GM23338 (cell line): ENCODE data around the gene TBCD. TPM values are rescaled to one million over a fixed set of nuclear protein-coding genes. Genes with fewer than 3 reads are reported as not detected.

Source experiments
- ATAC-seq: fragments of 200-7000 bp; cut with Tn5 transposase; 3 replicates; pipeline ENCODE4 v1.9.1; 2020
- DNase-seq: peaks from one replicate; pipeline ENCODE4 v3.0.0-alpha.2; 2015; ENCODE audit warnings: low spot score
- H2AFZ ChIP-seq: fragments of 200-600 bp; sonication (generic); 2 replicates; pipeline ENCODE4 v1.8.0; 2016; ENCODE audit warnings: antibody characterized with exemption, mild to moderate bottlenecking, moderate library complexity
- H3F3A ChIP-seq: fragments of 200-600 bp; sonication (generic); replicated peaks from 2 replicates; pipeline ENCODE4 v1.8.0; 2017; ENCODE audit warnings: antibody characterized with exemption, mixed run types, low read depth
- H3K27ac ChIP-seq: fragments of 200-600 bp; sonication (generic); 2 replicates; pipeline ENCODE4 v1.6.1; 2016; ENCODE audit warnings: low read depth
- H3K27me3 ChIP-seq: fragments of 200-600 bp; sonication (generic); 2 replicates; pipeline ENCODE4 v1.8.0; 2016; ENCODE audit warnings: mild to moderate bottlenecking, mixed run types, moderate library complexity; ENCODE audit not compliant: insufficient read depth
- H3K36me3 ChIP-seq: fragments of 200-600 bp; sonication (generic); 2 replicates; pipeline ENCODE4 v1.8.0; 2016; ENCODE audit warnings: mild to moderate bottlenecking; ENCODE audit not compliant: insufficient read depth
- H3K4me1 ChIP-seq: fragments of 200-600 bp; sonication (generic); 2 replicates; pipeline ENCODE4 v1.8.0; 2016; ENCODE audit warnings: mild to moderate bottlenecking, moderate library complexity; ENCODE audit not compliant: insufficient read depth
- H3K4me2 ChIP-seq: fragments of 200-600 bp; sonication (generic); 2 replicates; pipeline ENCODE4 v1.7.1; 2017; ENCODE audit warnings: mixed run types
- H3K4me3 ChIP-seq: fragments of 200-600 bp; sonication (generic); 2 replicates; pipeline ENCODE4 v1.6.1; 2016; ENCODE audit warnings: mixed run types
- H3K79me2 ChIP-seq: fragments of 200-600 bp; sonication (generic); replicated peaks from 2 replicates; pipeline ENCODE4 v1.8.0; 2017; ENCODE audit warnings: mild to moderate bottlenecking; ENCODE audit not compliant: insufficient read depth
- H3K9me2 ChIP-seq: fragments of 200-600 bp; sonication (generic); 2 replicates; pipeline ENCODE4 v1.8.0; 2017; ENCODE audit not compliant: insufficient read depth
- H4K20me1 ChIP-seq: fragments of 200-600 bp; sonication (generic); replicated peaks from 2 replicates; pipeline ENCODE4 v1.8.0; 2017; ENCODE audit warnings: mild to moderate bottlenecking; ENCODE audit not compliant: insufficient read depth
- H3K27ac Mint-ChIP-seq: 2 replicates; pipeline ENCODE4 v1.8.0; 2020; ENCODE audit warnings: inconsistent platforms, mild to moderate bottlenecking, moderate library complexity, mixed read lengths
- H3K27me3 Mint-ChIP-seq: 3 replicates; pipeline ENCODE4 v1.8.0; 2022; ENCODE audit warnings: low read depth, mild to moderate bottlenecking, moderate library complexity, mixed read lengths, inconsistent platforms; ENCODE audit not compliant: insufficient read depth, poor library complexity
- H3K36me3 Mint-ChIP-seq: 3 replicates; pipeline ENCODE4 v1.8.0; 2021; ENCODE audit warnings: low read depth, mild to moderate bottlenecking, inconsistent platforms, moderate library complexity, mixed read lengths
- H3K4me1 Mint-ChIP-seq: 3 replicates; pipeline ENCODE4 v1.8.0; 2020; ENCODE audit warnings: mild to moderate bottlenecking, inconsistent platforms, mixed read lengths
- H3K4me3 Mint-ChIP-seq: 3 replicates; pipeline ENCODE4 v1.8.0; 2021; ENCODE audit warnings: moderate library complexity, mild to moderate bottlenecking, inconsistent platforms, mixed read lengths
- H3K9me3 Mint-ChIP-seq: 3 replicates; pipeline ENCODE4 v1.8.0; 2020; ENCODE audit warnings: moderate library complexity, mild to moderate bottlenecking, inconsistent platforms, mixed read lengths
- EZH2 ChIP-seq: fragments of 200-600 bp; sonication (generic); IDR thresholded peaks from one replicate; pipeline ENCODE4 v1.8.0; 2017; ENCODE audit warnings: antibody characterized with exemption, mild to moderate bottlenecking, low read depth; ENCODE audit not compliant: unreplicated experiment
- JUNB ChIP-seq: IDR thresholded peaks from one replicate; pipeline ENCODE4 v1.6.1; 2016; ENCODE audit warnings: antibody characterized with exemption; ENCODE audit not compliant: unreplicated experiment
- POLR2AphosphoS5 ChIP-seq: IDR thresholded peaks from 2 replicates; pipeline ENCODE4 v1.6.1; 2016; ENCODE audit warnings: antibody characterized with exemption, low read depth
- STAT1 ChIP-seq: IDR thresholded peaks from one replicate; pipeline ENCODE4 v1.6.1; 2016; ENCODE audit warnings: antibody characterized with exemption; ENCODE audit not compliant: unreplicated experiment
- ZNF114 ChIP-seq: fragments of 250-450 bp; sonication (Bioruptor Pico); IDR thresholded peaks from 2 replicates; pipeline ENCODE4 v1.5.0; 2020; ENCODE audit warnings: mild to moderate bottlenecking, moderate library complexity
- ZNF331 ChIP-seq: fragments of 250-450 bp; sonication (Bioruptor Pico); IDR thresholded peaks from 2 replicates; pipeline ENCODE4 v1.5.0; 2020; ENCODE audit warnings: low read depth, mild to moderate bottlenecking, moderate library complexity
- ZNF462 ChIP-seq: fragments of 250-450 bp; sonication (Bioruptor Pico); IDR thresholded peaks from 2 replicates; pipeline ENCODE4 v1.5.0; 2020; ENCODE audit warnings: mild to moderate bottlenecking, moderate library complexity
- polyA plus RNA-seq: library from polyadenylated mRNA; unstranded; fragments of >200 nt; fragmentation: Nextera tagmentation; extraction: Ambion mirVana; gene quantifications from 2 replicates; pipeline ENCODE4 v1.2.1, GENCODE V29; 2016
- total RNA-seq: library from RNA; depleted of rRNA; stranded (reverse); fragments of >200 nt; shearing (Covaris generic); gene quantifications from 2 replicates; pipeline ENCODE4 v1.2.3, GENCODE V29; 2014
- TF ChIP-seq, protein P1 (sequence below), 2 experiments: fragments of 200-600 bp in 1 of 2; sonication (generic) in 1 of 2; conservative IDR thresholded peaks; 2 replicates each; pipeline versions ENCODE4 v1.5.1 to v1.6.1; 2016 to 2017; ENCODE audit warnings: antibody characterized with exemption in 2 of 2, low read depth in 2 of 2, mild to moderate bottlenecking in 2 of 2, moderate library complexity in 1 of 2
- TF ChIP-seq, protein P2 (sequence below): IDR thresholded peaks from one replicate; pipeline ENCODE4 v1.6.1; 2018; ENCODE audit warnings: antibody characterized with exemption; ENCODE audit not compliant: unreplicated experiment

Gene TBCD
- total and polyA plus RNA-seq, 2 experiments from 2014 or later, result 75.0 to 116 TPM

DNA sequence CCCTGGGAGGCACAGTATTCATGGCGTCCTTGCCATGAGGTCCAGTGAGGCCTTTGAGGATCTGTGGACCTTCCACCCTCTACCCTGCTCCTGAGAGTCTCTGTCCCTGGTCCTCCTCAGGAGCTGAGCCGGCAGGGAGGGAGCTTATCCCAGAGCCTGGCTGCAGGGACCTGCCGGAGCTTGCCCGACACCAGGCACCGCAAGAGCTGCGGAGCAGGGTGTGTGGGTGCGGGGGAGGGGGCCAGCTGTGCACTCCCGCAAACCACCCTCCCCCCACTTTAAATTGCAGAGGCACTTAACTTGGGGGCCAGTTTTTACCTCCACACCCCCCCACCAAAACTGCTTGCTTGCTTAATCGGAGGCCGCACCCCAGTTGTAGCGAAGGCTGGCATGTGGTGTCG lies 88.6 kb downstream of the TBCD start:
- H3K27me3 ChIP-seq, result no peaks in the 10 kb centered on the region
- peak; percentile 42 for DNase-seq

DNA sequence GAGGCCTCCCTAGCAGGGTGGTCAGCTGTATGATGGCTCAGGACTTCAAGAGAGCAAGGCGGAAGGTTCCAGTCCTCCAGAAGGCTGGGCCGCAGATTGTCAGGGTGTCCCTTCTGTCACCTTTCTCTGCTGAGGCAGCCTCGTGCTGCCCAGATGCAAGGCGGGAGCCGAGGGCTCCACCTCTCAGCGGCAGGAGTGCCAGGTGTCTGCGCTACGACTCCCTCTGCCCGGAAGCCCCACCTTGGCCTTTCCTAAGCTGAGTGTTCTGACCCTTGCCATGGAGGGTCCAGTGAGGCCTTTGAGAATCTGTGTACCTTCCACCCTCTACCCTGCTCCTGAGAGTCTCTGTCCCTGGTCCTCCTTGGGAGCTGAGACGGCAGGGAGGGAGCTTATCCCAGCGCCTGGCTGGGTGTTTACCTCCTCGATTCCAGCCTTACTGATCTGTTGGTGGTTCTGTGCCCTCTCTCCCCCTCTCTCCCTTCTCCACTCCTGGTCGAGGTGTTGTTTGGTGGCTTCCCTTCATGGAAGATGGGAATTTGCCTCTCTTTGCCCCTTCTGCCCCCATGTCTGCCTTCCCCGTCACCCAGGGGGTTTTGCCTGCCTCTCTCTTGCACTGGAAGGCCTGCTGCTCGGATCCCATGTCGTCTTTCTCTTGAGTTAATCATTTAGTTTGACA lies 90.2 kb downstream of the TBCD start:
- peaks cover 9% of the 10 kb centered on the region for H3K79me2 ChIP-seq
- Mint-ChIP-seq H3K9me3 (no peaks in the 10 kb centered on the region; the same call in 2 of the 3 replicates), H3K4me1 (peaks cover 40% of the 10 kb centered on the region), H3K27ac (peak overlapping the region; percentile 62), H3K36me3 (no peaks in the 10 kb centered on the region; the same call in 2 of the 3 replicates), H3K4me3 (no peak overlapping the region), H3K27me3 (peaks cover 15% of the 10 kb centered on the region)
- no peaks in the 10 kb centered on the region for H3K36me3 ChIP-seq
- peaks cover 14% of the 10 kb centered on the region for H3K4me1 ChIP-seq
- ATAC-seq (no peak), DNase-seq (no peak)
- no peak overlapping the region for H3K27ac ChIP-seq
- no peak overlapping the region for H2AFZ ChIP-seq
- H3K27me3 ChIP-seq, result no peaks in the 10 kb centered on the region
- H3F3A ChIP-seq, result 0 out of 2 replicates have a peak, but pooled peaks cover 6% of the 10 kb centered on the region
- no peaks in the 10 kb centered on the region for H3K9me2 ChIP-seq
- H4K20me1 ChIP-seq, result peaks cover 3% of the 10 kb centered on the region
- H3K4me3 ChIP-seq, result no peak overlapping the region
- H3K4me2 ChIP-seq, result no peak overlapping the region
- TF ChIP-seq ZNF462, result no peak
- no peak for TF ChIP-seq EZH2
- TF ChIP-seq, protein P1, sequence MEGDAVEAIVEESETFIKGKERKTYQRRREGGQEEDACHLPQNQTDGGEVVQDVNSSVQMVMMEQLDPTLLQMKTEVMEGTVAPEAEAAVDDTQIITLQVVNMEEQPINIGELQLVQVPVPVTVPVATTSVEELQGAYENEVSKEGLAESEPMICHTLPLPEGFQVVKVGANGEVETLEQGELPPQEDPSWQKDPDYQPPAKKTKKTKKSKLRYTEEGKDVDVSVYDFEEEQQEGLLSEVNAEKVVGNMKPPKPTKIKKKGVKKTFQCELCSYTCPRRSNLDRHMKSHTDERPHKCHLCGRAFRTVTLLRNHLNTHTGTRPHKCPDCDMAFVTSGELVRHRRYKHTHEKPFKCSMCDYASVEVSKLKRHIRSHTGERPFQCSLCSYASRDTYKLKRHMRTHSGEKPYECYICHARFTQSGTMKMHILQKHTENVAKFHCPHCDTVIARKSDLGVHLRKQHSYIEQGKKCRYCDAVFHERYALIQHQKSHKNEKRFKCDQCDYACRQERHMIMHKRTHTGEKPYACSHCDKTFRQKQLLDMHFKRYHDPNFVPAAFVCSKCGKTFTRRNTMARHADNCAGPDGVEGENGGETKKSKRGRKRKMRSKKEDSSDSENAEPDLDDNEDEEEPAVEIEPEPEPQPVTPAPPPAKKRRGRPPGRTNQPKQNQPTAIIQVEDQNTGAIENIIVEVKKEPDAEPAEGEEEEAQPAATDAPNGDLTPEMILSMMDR (conservative IDR thresholded peaks at IDR 0.05; ENCODE audit: low read depth in 2 of 2), result no peak
- no peak for TF ChIP-seq ZNF331 (CRISPR knock-in tag)
- TF ChIP-seq POLR2AphosphoS5, result no peak
- no peak for TF ChIP-seq JUNB
- TF ChIP-seq ZNF114 (CRISPR knock-in tag), result no peak
- TF ChIP-seq, protein P2, sequence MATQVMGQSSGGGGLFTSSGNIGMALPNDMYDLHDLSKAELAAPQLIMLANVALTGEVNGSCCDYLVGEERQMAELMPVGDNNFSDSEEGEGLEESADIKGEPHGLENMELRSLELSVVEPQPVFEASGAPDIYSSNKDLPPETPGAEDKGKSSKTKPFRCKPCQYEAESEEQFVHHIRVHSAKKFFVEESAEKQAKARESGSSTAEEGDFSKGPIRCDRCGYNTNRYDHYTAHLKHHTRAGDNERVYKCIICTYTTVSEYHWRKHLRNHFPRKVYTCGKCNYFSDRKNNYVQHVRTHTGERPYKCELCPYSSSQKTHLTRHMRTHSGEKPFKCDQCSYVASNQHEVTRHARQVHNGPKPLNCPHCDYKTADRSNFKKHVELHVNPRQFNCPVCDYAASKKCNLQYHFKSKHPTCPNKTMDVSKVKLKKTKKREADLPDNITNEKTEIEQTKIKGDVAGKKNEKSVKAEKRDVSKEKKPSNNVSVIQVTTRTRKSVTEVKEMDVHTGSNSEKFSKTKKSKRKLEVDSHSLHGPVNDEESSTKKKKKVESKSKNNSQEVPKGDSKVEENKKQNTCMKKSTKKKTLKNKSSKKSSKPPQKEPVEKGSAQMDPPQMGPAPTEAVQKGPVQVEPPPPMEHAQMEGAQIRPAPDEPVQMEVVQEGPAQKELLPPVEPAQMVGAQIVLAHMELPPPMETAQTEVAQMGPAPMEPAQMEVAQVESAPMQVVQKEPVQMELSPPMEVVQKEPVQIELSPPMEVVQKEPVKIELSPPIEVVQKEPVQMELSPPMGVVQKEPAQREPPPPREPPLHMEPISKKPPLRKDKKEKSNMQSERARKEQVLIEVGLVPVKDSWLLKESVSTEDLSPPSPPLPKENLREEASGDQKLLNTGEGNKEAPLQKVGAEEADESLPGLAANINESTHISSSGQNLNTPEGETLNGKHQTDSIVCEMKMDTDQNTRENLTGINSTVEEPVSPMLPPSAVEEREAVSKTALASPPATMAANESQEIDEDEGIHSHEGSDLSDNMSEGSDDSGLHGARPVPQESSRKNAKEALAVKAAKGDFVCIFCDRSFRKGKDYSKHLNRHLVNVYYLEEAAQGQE, result no peak

More for the DNA sequence above, 88.6 kb downstream of the TBCD start:
- peaks cover 54% of the 10 kb centered on the region for H3K4me1 Mint-ChIP-seq
- no peak for TF ChIP-seq STAT1
- TF ChIP-seq POLR2AphosphoS5, result no peak
- peak overlapping the region; percentile 89 for H3K27ac Mint-ChIP-seq
- H2AFZ ChIP-seq, result no peak overlapping the region
- peak; percentile 79 for ATAC-seq
- 0 out of 2 replicates have a peak overlapping the region, but pooled peaks have one; percentile 26 for H3K4me2 ChIP-seq
- H3F3A ChIP-seq, result 0 out of 2 replicates have a peak, but pooled peaks cover 6% of the 10 kb centered on the region
- no peaks in the 10 kb centered on the region; the same call in 2 of the 3 replicates for H3K9me3 Mint-ChIP-seq
- peaks cover 17% of the 10 kb centered on the region for H3K4me1 ChIP-seq
- H3K4me3 Mint-ChIP-seq, result no peak overlapping the region; the same call in 2 of the 3 replicates
- peaks cover 15% of the 10 kb centered on the region for H3K27me3 Mint-ChIP-seq
- H3K36me3 Mint-ChIP-seq, result peaks cover 4% of the 10 kb centered on the region; the same call in 2 of the 3 replicates
- H3K4me3 ChIP-seq, result no peak overlapping the region
- H3K79me2 ChIP-seq, result peaks cover 9% of the 10 kb centered on the region
- no peaks in the 10 kb centered on the region for H3K36me3 ChIP-seq
- no peaks in the 10 kb centered on the region for H3K9me2 ChIP-seq
- H3K27ac ChIP-seq, result peak overlapping the region; percentile 55; the same call in 1 of the 2 replicates
- peaks cover 3% of the 10 kb centered on the region for H4K20me1 ChIP-seq
